ENCODE data around the gene FAM120B.

Gene FAM120B

GRCh38 chr6:170450916-170451761 lies 144.6 kb downstream of the FAM120B start:
- H3K4me1 ChIP-seq (ENCODE audit: control insufficient read depth, insufficient read depth, low read length) = no peaks in the 10 kb centered on the region

GRCh38 chr6:170451762-170452651 lies 145.4 kb downstream of the FAM120B start:
- Histone ChIP-seq H3K4me1 (ENCODE audit: control insufficient read depth, insufficient read depth, low read length) (no peaks in the 10 kb centered on the region), H3K36me3 (ENCODE audit: control insufficient read depth, insufficient read depth, low read length) (no peaks in the 10 kb centered on the region), H3K9ac (ENCODE audit: low read length) (no peak overlapping the region), H3K27me3 (ENCODE audit: control insufficient read depth, insufficient read depth, low read length) (no peaks in the 10 kb centered on the region), H3K4me3 (ENCODE audit: low read length) (no peak overlapping the region), H3K9me3 (ENCODE audit: control insufficient read depth, low read length) (no peaks in the 10 kb centered on the region)

More at GRCh38 chr6:170450916-170451761, 144.6 kb downstream of the FAM120B start:
- Histone ChIP-seq H3K36me3 (ENCODE audit: control insufficient read depth, insufficient read depth, low read length) (no peaks in the 10 kb centered on the region), H3K27me3 (ENCODE audit: control insufficient read depth, insufficient read depth, low read length) (no peaks in the 10 kb centered on the region), H3K9ac (ENCODE audit: low read length) (no peak overlapping the region), H3K9me3 (ENCODE audit: control insufficient read depth, low read length) (no peaks in the 10 kb centered on the region), H3K4me3 (ENCODE audit: low read length) (no peak overlapping the region)

GRCh38 chr6:170452767-170453545 lies 146.4 kb downstream of the FAM120B start:
- Histone ChIP-seq H3K9ac (ENCODE audit: low read length) (no peak overlapping the region), H3K36me3 (ENCODE audit: control insufficient read depth, insufficient read depth, low read length) (no peaks in the 10 kb centered on the region), H3K4me3 (ENCODE audit: low read length) (no peak overlapping the region), H3K4me1 (ENCODE audit: control insufficient read depth, insufficient read depth, low read length) (no peaks in the 10 kb centered on the region), H3K27me3 (ENCODE audit: control insufficient read depth, insufficient read depth, low read length) (no peaks in the 10 kb centered on the region), H3K9me3 (ENCODE audit: control insufficient read depth, low read length) (no peaks in the 10 kb centered on the region)

GRCh38 chr6:170453586-170454511 lies 147.3 kb downstream of the FAM120B start:
- Histone ChIP-seq H3K27me3 (ENCODE audit: control insufficient read depth, insufficient read depth, low read length) (no peaks in the 10 kb centered on the region), H3K36me3 (ENCODE audit: control insufficient read depth, insufficient read depth, low read length) (no peaks in the 10 kb centered on the region), H3K9me3 (ENCODE audit: control insufficient read depth, low read length) (no peaks in the 10 kb centered on the region), H3K4me1 (ENCODE audit: control insufficient read depth, insufficient read depth, low read length) (no peaks in the 10 kb centered on the region), H3K9ac (ENCODE audit: low read length) (no peak overlapping the region), H3K4me3 (ENCODE audit: low read length) (no peak overlapping the region)

GRCh38 chr6:170454512-170455285 lies 148.1 kb downstream of the FAM120B start:
- Histone ChIP-seq H3K27me3 (ENCODE audit: control insufficient read depth, insufficient read depth, low read length) (peaks cover 2% of the 10 kb centered on the region), H3K4me3 (ENCODE audit: low read length) (no peak overlapping the region), H3K9ac (ENCODE audit: low read length) (no peak overlapping the region), H3K9me3 (ENCODE audit: control insufficient read depth, low read length) (no peaks in the 10 kb centered on the region), H3K36me3 (ENCODE audit: control insufficient read depth, insufficient read depth, low read length) (no peaks in the 10 kb centered on the region), H3K4me1 (ENCODE audit: control insufficient read depth, insufficient read depth, low read length) (peaks cover 3% of the 10 kb centered on the region)

- Histone ChIP-seq H3K9me3 (ENCODE audit: control insufficient read depth, low read length) (no peaks in the 10 kb centered on the region), H3K9ac (ENCODE audit: low read length) (no peak overlapping the region), H3K27me3 (ENCODE audit: control insufficient read depth, insufficient read depth, low read length) (peaks cover 7% of the 10 kb centered on the region), H3K36me3 (ENCODE audit: control insufficient read depth, insufficient read depth, low read length) (no peaks in the 10 kb centered on the region), H3K4me1 (ENCODE audit: control insufficient read depth, insufficient read depth, low read length) (peaks cover 4% of the 10 kb centered on the region), H3K4me3 (ENCODE audit: low read length) (no peak overlapping the region)
These were observed 148.9 kb downstream of the FAM120B start for GRCh38 chr6:170455335-170455979.

GRCh38 chr6:170456334-170456733 lies 149.8 kb downstream of the FAM120B start:
- H3K4me3 ChIP-seq (ENCODE audit: low read length) = no peak overlapping the region
- no peak overlapping the region for H3K9ac ChIP-seq (ENCODE audit: low read length)
- no peaks in the 10 kb centered on the region for H3K36me3 ChIP-seq (ENCODE audit: control insufficient read depth, insufficient read depth, low read length)
- peaks cover 9% of the 10 kb centered on the region for H3K27me3 ChIP-seq (ENCODE audit: control insufficient read depth, insufficient read depth, low read length)
- peaks cover 4% of the 10 kb centered on the region for H3K4me1 ChIP-seq (ENCODE audit: control insufficient read depth, insufficient read depth, low read length)
- H3K9me3 ChIP-seq (ENCODE audit: control insufficient read depth, low read length) = no peaks in the 10 kb centered on the region
